ENCODE results near the gene ADGRD1. TPM values are rescaled to one million over a fixed set of nuclear protein-coding genes. Genes with fewer than 3 reads are reported as not detected.
"Not testable (repeated sequence)": the region's sequence is repeated elsewhere in the genome, so short reads cannot be mapped to it uniquely, and the experiment has no call there.

Gene ADGRD1
- polyA plus RNA-seq, 6 donors from 2014 or later: 0.26 to 6.6 (median 1.9) TPM

DNA sequence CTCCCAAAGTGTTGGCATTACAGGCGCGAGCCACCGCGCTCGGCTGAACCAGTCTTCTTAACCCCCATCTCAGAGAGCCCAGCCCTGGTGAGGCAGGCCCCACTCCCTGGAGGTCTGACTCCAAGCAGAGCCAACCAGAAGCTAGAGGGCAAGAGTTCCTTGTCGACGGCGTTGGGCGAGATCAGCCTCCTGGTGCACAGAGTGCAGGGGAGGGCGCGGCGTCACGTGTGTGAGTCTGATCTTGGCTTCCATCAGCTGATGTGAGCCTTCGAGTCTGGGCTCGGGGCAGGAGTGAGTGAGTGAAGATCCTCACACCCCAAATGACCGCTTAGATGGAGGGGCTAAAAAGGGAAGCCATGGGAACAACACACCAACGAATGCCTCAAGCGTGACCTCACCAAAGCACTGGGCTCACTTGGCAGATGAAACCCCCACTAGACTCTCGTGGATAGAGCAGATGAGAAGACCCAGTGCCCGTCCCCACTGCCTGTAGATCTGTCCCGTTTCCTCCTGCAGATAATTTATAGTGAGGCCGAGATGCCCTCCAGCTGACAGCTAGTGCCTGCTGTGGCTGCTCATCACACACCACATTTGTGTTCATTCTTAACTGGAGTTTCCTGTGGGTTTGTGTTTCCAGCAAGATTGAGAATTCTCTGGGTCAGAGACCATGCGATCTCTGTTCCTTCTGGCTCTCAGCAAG lies 28.6 kb upstream of the ADGRD1 start:
- Mint-ChIP-seq H3K27me3 (peaks cover 26 to 75% (median 27%) of the 10 kb centered on the region in 3 donors), H3K4me1 (no peaks in the 10 kb centered on the region), H3K4me3 (peak overlapping the region in 1 of 8 donors; percentile 30), H3K9me3 (peaks cover 0 to 3% (median 0%) of the 10 kb centered on the region in 7 donors), H3K36me3 (no peaks in the 10 kb centered on the region), H3K27ac (peak overlapping the region in 1 of 6 donors; percentile 20)
- no peak for DNase-seq
- ATAC-seq (ENCODE audit: low read depth in 2 of 2): no peak

DNA sequence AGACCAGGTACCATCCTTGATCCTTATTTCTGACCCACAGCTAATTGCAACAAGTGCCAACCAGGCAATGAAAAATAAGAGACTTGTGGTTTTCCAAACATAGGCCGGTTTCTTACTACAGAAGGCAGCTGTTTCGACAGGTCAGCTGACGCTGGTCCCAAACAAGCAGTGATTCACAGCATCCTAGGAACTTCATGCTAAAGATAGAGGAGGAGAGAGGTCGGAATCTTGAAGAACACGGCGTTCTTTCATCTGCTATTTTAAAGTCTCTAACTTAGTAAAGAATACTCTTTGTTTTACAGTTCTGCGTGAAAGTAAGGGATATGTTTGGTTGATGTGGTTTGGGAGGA lies 28.1 kb upstream of the ADGRD1 start:
- ATAC-seq (ENCODE audit: low read depth in 2 of 2) (no peak), DNase-seq (no peak)
- peaks cover 0 to 3% (median 0%) of the 10 kb centered on the region in 7 donors for H3K9me3 Mint-ChIP-seq
- no peaks in the 10 kb centered on the region for H3K4me1 Mint-ChIP-seq
- H3K4me3 Mint-ChIP-seq: no peak overlapping the region
- H3K27me3 Mint-ChIP-seq: peaks cover 21 to 71% (median 28%) of the 10 kb centered on the region in 3 donors
- H3K36me3 Mint-ChIP-seq: no peaks in the 10 kb centered on the region
- H3K27ac Mint-ChIP-seq: peak overlapping the region in 1 of 6 donors; percentile 16

DNA sequence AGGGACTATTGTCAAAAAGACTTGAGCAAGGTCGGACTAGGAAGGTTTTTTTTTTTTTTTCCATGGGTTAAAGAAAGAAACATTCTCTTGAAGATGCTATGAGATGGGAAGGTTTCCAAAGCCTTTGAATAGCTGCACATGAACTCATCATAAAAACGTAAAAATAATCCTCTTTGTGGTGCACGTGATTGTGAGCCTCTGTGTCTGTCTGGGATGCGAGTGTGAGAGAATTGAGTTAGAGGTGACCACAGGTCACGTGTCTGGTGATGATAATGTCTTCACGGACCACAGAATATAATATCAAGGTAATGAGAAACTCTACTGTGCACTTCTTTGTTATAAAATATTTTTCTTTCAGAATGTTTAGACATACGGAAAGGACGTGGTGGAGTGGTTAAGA lies 24.3 kb upstream of the ADGRD1 start:
- no peaks in the 10 kb centered on the region for H3K4me1 Mint-ChIP-seq
- H3K27me3 Mint-ChIP-seq: peaks cover 33 to 58% (median 37%) of the 10 kb centered on the region in 3 donors
- no peak overlapping the region for H3K4me3 Mint-ChIP-seq
- no peak overlapping the region for H3K27ac Mint-ChIP-seq
- H3K9me3 Mint-ChIP-seq: no peaks in the 10 kb centered on the region
- H3K36me3 Mint-ChIP-seq: no peaks in the 10 kb centered on the region
- ATAC-seq (ENCODE audit: low read depth in 2 of 2): no peak
- DNase-seq: no peak

DNA sequence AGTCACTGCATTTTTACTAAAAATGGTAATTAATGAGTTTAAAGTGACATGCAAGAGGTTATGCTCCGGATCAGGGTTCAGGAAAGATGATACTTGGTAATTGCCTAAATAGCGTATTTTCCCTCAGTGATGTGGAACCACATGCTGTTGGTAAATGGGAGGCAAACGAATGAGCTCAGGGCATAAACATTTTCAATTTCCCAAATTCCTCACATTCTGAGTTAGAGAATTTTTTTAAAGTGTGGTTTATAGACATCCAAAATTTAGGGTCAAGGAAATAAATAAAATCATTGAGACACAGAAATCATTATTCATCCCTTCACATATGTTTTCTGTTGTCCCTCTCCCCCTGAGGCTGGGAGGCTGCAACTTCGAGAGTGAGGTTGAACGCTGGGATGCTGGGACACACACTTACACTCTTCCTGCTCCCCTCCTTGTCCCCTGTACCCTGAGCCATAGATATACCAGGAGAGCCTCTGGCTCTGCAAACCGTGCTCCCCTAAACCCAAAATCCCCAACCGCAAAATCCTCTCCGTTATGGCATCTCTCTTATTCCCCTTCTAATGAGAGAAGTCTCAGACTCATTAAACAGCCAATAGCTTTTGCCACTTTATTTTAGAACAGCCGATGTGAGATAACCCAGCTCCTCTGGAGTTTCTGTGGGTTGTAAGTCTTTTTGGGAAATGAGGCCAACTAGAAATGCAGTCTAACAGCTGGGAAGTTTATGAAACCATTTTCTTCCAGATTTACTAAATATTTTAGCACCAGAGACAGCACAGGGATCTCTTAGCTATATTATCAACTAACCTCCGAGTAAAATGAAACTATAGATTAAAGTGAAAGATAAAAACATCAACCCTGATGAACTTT lies 21.4 kb upstream of the ADGRD1 start:
- ATAC-seq (ENCODE audit: low read depth in 2 of 2): no peak
- peaks cover 0 to 5% (median 0%) of the 10 kb centered on the region in 3 donors for H3K4me1 Mint-ChIP-seq
- H3K27ac Mint-ChIP-seq: peak overlapping the region in 1 of 6 donors; percentile 53
- peaks cover 0 to 18% (median 4%) of the 10 kb centered on the region in 7 donors for H3K9me3 Mint-ChIP-seq
- no peak for DNase-seq
- peaks cover 0 to 7% of the 10 kb centered on the region in 2 donors for H3K36me3 Mint-ChIP-seq
- peak overlapping the region in 1 of 8 donors; percentile 6 for H3K4me3 Mint-ChIP-seq
- peaks cover 23 to 47% (median 42%) of the 10 kb centered on the region in 3 donors for H3K27me3 Mint-ChIP-seq

DNA sequence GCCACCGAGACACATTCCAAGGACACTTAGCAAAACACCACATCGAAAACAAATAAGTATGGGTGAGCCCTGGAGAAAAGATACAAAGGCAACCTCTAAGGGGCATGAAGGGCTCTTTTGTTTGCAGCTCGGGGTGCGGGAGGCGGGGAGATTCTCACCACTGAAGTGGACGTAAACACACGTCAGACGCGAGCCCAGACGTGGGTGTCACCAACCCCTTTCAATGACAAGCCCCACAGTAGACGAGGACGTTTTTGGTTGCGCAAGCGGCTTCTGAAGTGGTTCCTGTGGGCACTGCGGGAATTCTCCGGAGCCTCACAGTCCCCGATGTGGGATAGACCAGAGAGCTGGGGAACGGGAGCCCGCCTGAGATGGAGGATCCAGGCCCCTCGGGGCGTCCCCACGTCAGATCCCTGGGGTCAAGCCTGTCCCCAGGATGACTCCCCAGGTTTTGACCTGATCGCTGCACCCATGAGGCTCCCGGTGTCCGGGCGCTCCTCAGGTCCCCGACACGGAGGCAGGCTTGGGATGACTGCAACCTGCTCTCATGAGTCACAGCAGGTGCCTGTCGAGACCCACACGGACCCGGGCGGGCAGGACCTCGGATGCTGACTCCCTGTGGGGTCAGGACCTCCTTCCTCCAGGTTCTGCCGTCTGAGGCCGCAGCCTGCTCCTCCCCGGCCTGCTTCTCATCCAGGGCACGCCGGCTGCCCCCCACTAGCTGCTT lies 20.3 kb upstream of the ADGRD1 start:
- Mint-ChIP-seq H3K9me3 (peaks cover 0 to 20% (median 4%) of the 10 kb centered on the region in 7 donors), H3K27me3 (peaks cover 23 to 37% (median 36%) of the 10 kb centered on the region in 3 donors), H3K27ac (peak overlapping the region in 1 of 6 donors; percentile 61), H3K4me1 (peaks cover 0 to 5% (median 0%) of the 10 kb centered on the region in 3 donors), H3K4me3 (no peak overlapping the region), H3K36me3 (peaks cover 0 to 7% of the 10 kb centered on the region in 2 donors)
- DNase-seq: no peak
- no peak for ATAC-seq (ENCODE audit: low read depth in 2 of 2)

DNA sequence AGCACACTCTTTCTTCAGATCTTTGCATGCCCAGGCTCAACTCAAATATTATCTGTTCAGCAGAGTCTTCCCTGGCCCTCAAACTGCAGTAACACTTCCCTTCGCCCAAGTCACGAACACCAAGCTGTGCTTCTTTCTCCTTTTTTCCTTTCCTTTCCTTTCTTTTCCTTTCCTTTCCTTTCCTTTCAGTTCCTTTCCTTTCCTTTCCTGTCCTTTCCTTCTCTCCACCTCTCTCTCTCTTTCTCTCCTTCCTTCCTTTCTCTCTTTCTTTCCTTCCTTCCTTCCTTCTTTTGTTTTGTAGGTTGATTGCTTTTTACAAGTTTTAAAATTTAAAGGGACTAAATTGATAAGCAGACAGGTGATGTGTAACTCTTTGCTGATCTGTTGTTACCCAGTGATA lies 19.0 kb upstream of the ADGRD1 start:
- Mint-ChIP-seq H3K27me3 (peaks cover 18 to 24% (median 23%) of the 10 kb centered on the region in 3 donors), H3K4me3 (no peak overlapping the region), H3K4me1 (peaks cover 0 to 5% (median 0%) of the 10 kb centered on the region in 3 donors), H3K27ac (peak overlapping the region in 1 of 6 donors; percentile 82), H3K9me3 (peaks cover 2 to 26% (median 6%) of the 10 kb centered on the region in 7 donors), H3K36me3 (peaks cover 0 to 11% of the 10 kb centered on the region in 2 donors)
- no peak for DNase-seq
- no peak for ATAC-seq (ENCODE audit: low read depth in 2 of 2)

DNA sequence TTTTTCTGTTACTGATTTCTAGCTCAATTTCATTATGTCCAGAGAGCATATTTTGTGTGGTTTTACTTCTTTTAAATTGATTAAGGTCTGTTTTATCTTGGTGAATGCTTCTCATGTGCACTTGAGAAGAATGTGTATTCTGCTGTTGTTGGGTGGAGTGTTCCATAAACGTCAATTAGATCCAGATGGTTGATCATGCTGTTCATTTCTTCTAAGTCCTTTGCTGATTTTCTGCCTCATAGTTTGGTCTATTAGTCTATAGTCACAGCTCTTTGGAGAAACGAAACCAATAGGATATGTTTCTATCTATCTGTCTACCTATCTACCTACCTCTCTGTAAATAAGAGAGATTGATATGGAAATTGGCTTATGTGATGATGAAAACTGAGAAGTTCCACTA lies 17.1 kb upstream of the ADGRD1 start:
- H3K9me3 Mint-ChIP-seq: peaks cover 8 to 44% (median 21%) of the 10 kb centered on the region in 7 donors
- H3K36me3 Mint-ChIP-seq: peaks cover 0 to 22% of the 10 kb centered on the region in 2 donors
- no peak for ATAC-seq (ENCODE audit: low read depth in 2 of 2)
- DNase-seq: no peak
- peaks cover 14 to 24% (median 24%) of the 10 kb centered on the region in 3 donors for H3K27me3 Mint-ChIP-seq
- H3K4me3 Mint-ChIP-seq: no peak overlapping the region
- H3K27ac Mint-ChIP-seq: peak overlapping the region in 2 of 6 donors; percentile 12 to 47
- H3K4me1 Mint-ChIP-seq: peaks cover 0 to 5% (median 0%) of the 10 kb centered on the region in 3 donors

DNA sequence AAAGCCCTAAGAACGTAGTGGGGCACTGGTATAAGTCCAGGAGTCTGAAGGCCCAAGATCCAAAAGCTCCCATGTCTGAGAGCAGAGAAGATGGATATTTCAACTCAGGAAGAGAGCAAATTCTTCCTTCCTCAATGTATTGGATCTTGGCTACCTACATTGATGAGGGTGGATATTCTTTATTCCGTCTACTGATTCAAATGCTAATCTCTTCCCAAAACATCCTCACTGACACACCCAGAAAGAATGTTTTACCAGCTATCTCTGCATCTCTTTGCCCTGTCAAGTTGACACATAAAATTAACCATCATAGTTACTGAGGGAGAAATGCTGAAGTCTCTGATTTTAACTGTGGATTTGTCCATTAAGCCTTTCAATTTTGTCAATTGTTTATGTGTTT lies 16.6 kb upstream of the ADGRD1 start:
- peak overlapping the region in 1 of 6 donors; percentile 47 for H3K27ac Mint-ChIP-seq
- peaks cover 13 to 24% (median 23%) of the 10 kb centered on the region in 3 donors for H3K27me3 Mint-ChIP-seq
- DNase-seq: no peak
- H3K4me1 Mint-ChIP-seq: peaks cover 0 to 5% (median 0%) of the 10 kb centered on the region in 3 donors
- H3K36me3 Mint-ChIP-seq: peaks cover 0 to 22% of the 10 kb centered on the region in 2 donors
- no peak overlapping the region for H3K4me3 Mint-ChIP-seq
- H3K9me3 Mint-ChIP-seq: peaks cover 8 to 49% (median 23%) of the 10 kb centered on the region in 7 donors
- no peak for ATAC-seq (ENCODE audit: low read depth in 2 of 2)

DNA sequence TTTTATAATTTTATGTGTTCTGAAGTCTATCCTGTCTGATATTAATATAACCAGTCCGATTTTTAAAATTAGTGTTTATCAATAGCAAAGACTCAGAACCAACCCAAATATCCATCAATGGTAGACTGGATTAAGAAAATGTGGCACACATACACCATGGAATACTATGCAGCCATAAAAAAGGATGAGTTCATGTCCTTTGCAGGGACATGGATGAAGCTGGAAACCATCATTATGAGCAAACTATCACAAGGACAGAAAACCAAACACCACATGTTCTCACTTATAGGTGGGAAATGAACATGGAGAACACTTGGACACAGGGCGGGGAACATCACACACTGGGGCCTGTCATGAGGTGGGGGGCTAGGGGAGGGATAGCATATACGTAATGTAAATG lies 16.2 kb upstream of the ADGRD1 start:
- H3K4me3 Mint-ChIP-seq; H3K4me1 Mint-ChIP-seq; H3K27ac Mint-ChIP-seq; DNase-seq; ATAC-seq (ENCODE audit: low read depth in 2 of 2): not testable (repeated sequence)
- Mint-ChIP-seq H3K27me3 (peaks cover 8 to 19% (median 18%) of the 10 kb centered on the region in 3 donors), H3K9me3 (peaks cover 8 to 52% (median 23%) of the 10 kb centered on the region in 7 donors), H3K36me3 (peaks cover 0 to 22% of the 10 kb centered on the region in 2 donors)

DNA sequence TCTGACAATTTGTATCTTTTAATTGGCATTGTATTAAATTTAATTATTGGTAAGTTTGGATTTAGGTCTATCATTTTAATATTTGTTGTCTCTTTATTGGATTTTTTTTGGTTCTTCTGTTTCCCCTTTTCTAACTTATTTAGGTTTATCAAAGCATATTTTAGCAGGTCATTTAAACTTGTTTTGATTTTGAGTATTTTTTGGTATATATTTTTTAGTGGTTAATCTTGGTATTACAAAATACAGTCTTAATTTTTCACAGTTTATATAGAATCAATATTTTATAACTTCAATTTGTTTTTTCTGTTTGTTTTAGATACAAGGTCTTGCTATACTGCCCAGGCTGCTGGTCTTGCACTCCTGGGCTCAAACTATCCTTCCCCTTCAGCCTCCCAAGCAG lies 15.5 kb upstream of the ADGRD1 start:
- ATAC-seq (ENCODE audit: low read depth in 2 of 2) (no peak), DNase-seq (no peak)
- H3K27ac Mint-ChIP-seq: no peak overlapping the region
- H3K27me3 Mint-ChIP-seq: peaks cover 1 to 18% (median 15%) of the 10 kb centered on the region in 3 donors
- peaks cover 8 to 52% (median 23%) of the 10 kb centered on the region in 7 donors for H3K9me3 Mint-ChIP-seq
- peaks cover 0 to 5% (median 0%) of the 10 kb centered on the region in 3 donors for H3K4me1 Mint-ChIP-seq
- H3K4me3 Mint-ChIP-seq: no peak overlapping the region
- H3K36me3 Mint-ChIP-seq: peaks cover 0 to 22% of the 10 kb centered on the region in 2 donors

DNA sequence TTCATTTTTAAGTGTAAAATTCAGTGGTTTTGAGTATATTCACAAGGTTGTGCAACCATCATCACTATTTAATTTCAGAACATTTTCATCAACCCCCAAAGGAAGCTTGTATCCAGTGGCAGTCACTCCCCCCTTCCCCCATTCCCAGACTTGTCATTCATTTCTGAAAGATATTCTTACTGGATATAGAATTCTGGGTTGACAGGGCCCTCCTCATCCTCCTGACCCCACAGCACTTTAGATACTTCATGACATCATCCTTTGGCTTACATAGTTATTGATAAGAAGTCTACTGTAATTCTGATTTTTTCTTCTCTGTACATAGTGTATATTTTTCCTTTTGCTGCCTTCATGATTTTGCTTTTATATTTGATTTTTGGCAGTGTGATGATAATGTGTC lies 8.8 kb upstream of the ADGRD1 start:
- H3K36me3 Mint-ChIP-seq: peaks cover 6 to 37% of the 10 kb centered on the region in 2 donors
- no peaks in the 10 kb centered on the region for H3K4me1 Mint-ChIP-seq
- no peak overlapping the region for H3K4me3 Mint-ChIP-seq
- DNase-seq (no peak), ATAC-seq (ENCODE audit: low read depth in 2 of 2) (no peak)
- peaks cover 8 to 45% (median 12%) of the 10 kb centered on the region in 3 donors for H3K27me3 Mint-ChIP-seq
- H3K27ac Mint-ChIP-seq: no peak overlapping the region
- peaks cover 24 to 59% (median 42%) of the 10 kb centered on the region in 7 donors for H3K9me3 Mint-ChIP-seq

DNA sequence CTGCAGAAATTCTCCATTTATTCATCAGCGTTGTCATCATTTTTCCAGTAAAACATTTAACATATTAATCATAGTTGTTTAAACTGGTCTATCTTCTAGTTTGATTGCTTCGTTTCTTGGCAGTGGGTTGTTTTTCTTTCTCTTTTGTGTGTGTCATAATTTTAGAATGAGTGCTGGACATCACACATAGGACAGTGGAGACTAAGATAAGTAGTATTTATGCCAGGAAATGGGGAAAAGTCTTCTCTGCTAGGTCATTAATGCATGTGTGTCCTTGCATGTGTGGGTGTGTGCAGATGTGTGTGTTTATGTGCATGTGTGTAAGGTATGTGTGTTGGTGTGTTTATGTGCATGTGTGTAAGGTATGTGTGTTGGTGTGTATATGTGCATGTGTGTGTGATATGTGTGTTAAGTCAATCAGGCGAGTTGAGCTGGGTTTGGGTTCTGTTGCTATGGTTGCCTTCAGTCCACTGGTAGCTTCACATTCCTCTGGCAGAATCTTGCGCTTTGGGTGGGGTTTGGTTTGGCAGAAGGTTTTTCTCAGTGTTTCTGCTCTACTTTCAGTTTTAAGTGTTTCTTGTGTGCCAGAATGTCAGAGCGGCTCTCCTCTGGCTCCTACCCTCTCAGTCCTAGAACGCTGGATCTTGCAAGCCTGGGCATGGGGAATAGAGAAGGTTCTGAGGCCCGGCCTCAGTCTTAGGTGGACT lies 7.8 kb upstream of the ADGRD1 start:
- peak overlapping the region in 1 of 6 donors; percentile 29 for H3K27ac Mint-ChIP-seq
- H3K4me1 Mint-ChIP-seq: no peaks in the 10 kb centered on the region
- ATAC-seq (ENCODE audit: low read depth in 2 of 2) (no peak), DNase-seq (no peak)
- peaks cover 6 to 27% of the 10 kb centered on the region in 2 donors for H3K36me3 Mint-ChIP-seq
- peaks cover 8 to 43% (median 12%) of the 10 kb centered on the region in 3 donors for H3K27me3 Mint-ChIP-seq
- no peak overlapping the region for H3K4me3 Mint-ChIP-seq
- H3K9me3 Mint-ChIP-seq: peaks cover 20 to 48% (median 34%) of the 10 kb centered on the region in 7 donors

Data from naive B cell (primary cell).